MV-4-11 (cell line): ENCODE data around the gene SLC13A3.
A peak's percentile ranks its signal among the peaks of the same experiment; 100 is the strongest.

Experiments
- DNase-seq: peaks from one replicate; lab custom pipeline; 2025; lab: John Stamatoyannopoulos, UW

Gene SLC13A3

GRCh38 chr20:46605181-46605580 is 46.1 kb downstream of the SLC13A3 start:
- no peak for DNase-seq

DNA sequence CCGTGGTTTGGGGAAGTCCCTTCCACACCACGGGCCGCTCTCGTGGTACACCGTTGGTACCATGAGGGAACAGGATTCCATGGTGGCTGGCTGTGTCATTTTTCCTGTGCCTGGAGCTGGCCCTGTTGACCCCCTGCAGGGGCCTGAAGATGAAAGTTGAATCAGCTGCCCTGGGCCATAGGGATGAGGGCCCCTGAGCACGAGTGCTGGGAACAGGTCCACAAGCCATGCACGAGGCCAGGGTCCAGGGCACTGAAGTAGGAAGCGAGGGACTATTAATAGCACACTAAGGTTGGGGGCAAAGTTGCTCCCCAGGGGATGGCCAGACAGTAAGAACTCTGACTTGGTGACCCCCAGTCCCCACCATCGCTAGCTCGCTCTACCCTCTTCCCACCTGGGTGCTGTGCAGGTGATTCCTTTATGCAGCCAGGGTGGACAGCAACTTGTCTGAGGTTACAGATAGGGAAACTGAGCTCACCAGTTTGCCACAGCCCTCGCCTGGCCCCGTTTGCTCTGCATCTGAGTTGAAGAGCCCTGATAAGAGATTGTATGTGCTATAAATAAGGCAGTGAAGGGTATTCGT is 46.6 kb downstream of the SLC13A3 start:
- DNase-seq, result no peak

- DNase-seq, result no peak
Observed at GRCh38 chr20:46602429-46602828, 48.8 kb downstream of the SLC13A3 start.

DNA sequence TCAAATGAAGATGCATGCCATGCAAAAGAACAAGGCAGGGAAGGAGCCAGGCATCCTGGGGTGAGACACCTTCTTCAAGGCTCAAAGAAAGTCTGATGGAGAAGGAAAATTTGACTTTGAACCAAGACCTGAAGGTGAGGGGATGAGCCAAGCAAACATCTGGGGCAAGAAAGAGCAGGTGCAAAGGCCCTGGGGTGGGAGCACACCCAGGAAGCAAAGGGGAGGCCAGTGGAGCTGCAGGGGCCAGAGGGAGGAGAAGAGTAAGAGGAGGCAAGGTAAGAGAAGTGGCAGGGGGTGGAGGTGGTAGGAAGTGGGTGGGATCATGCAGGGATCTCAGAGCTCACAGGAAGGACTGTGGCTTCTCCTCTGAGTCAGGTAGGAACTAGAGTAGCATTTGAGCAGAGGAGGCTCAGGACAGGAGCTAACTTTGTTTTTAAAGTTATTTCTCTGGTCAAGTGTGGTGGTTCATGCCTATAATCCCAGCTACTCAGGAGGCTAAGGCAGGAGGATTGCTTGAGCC is 49.6 kb downstream of the SLC13A3 start:
- DNase-seq, result no peak

DNA sequence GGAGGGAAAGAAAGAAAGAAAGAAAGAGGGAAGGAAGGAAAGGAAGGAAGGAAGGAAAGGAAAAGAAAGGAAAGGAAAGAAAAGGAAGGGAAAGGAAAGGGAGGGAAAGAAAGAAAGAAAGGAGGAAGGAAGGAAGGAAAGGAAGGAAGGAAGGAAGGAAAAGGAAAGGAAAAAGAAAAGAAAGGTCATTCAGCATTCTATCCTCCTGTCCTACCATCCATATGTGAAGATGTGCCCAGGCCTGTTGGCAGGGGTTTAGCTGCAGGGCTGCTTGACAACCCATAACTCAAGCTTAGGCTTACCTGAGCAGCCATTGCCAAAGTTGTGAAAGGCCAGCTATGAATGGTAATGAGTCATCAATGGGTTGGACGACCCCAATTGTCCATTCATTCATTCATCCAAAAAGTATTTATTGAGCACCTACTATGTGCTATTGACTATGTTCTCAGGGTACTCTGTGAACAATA is 50.9 kb downstream of the SLC13A3 start:
- DNase-seq, result no peak

GRCh38 chr20:46599227-46599987 is 51.9 kb downstream of the SLC13A3 start:
- DNase-seq, result no peak

DNA sequence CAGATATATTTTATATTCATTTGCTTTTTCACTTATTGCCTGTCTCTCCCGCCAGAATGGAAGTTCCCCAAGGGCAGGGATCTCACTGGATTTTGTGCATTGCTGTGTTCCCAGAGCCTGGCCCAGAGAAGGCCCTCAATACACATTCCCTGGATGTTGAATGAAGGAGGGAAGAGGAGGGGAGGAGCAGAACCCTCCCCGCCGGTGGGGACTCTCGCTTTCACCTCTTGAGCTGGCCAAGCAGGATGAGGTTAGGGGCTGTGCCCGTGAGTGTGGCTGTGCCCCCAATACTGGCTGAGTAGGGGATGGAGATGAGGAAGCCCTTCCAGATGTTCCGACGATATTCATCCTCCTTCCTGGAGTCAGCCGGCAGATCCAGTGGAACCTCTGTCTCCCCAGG is 55.3 kb downstream of the SLC13A3 start:
- DNase-seq, result no peak

DNA sequence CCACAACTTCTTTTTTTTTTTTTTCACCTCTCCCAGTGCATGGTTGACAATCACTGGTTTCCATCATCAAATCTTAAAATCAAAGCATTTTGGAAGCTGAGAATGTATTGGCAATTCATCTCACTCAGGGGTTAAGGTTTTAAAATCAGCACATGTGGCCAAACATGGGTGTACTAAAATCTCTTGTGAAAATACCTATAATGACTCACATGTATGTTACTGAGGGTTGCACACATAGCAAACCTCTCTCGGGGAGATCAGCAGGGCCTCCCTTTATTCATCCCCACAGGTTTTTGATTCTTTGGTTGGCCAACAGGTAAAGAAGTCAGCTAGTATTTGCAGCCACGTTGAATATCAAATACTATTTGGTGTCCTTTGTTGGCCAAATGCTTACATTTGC is 56.5 kb downstream of the SLC13A3 start:
- DNase-seq, result no peak

- DNase-seq, result no peak
Observed at GRCh38 chr20:46592580-46593362, 58.5 kb downstream of the SLC13A3 start.

DNA sequence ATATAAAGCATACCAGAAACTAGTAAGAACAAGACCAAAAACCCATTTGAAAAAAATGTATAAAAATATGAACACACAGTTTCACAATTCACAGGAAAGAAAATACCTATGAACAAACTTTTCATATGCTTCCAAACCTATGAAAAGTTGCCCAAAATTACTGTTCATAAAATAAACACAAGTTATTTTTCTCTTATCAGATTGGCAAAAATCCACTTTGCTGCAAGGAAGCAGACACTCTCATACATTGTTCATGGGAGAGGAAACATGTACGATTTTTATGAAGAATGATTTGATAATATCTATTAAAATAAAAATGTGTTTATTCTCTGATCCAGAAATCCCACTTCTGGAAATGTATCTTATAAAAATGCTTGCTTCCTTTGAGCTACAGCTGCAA is 60.8 kb downstream of the SLC13A3 start:
- DNase-seq, result no peak

GRCh38 chr20:46588532-46589511 is 62.4 kb downstream of the SLC13A3 start:
- no peak for DNase-seq

DNA sequence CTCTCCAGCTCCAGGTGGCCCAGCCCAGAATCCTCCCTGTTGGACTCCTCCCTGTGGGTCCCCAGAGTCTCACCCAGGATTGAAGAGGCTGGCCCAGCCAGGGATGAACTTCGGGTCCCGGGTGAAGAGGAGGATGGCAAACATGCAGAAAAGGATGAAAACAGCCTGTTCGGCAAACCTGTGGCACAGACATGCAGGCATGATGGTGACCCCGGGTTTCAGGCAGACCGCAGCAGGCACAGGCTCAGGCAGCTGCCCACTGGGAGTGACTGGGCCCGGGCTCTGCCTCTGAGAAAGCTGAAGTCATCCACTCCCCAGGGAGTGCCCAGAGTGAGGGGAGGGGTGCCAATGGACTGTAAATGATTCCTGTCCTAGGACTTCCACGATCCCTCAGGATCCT is 63.3 kb downstream of the SLC13A3 start:
- DNase-seq, result no peak

GRCh38 chr20:46586724-46587123 is 64.5 kb downstream of the SLC13A3 start:
- no peak for DNase-seq

- DNase-seq, result no peak
Observed at GRCh38 chr20:46584508-46584907, 66.8 kb downstream of the SLC13A3 start.

- DNase-seq, result no peak
Observed at GRCh38 chr20:46583411-46584214, 67.6 kb downstream of the SLC13A3 start.

DNA sequence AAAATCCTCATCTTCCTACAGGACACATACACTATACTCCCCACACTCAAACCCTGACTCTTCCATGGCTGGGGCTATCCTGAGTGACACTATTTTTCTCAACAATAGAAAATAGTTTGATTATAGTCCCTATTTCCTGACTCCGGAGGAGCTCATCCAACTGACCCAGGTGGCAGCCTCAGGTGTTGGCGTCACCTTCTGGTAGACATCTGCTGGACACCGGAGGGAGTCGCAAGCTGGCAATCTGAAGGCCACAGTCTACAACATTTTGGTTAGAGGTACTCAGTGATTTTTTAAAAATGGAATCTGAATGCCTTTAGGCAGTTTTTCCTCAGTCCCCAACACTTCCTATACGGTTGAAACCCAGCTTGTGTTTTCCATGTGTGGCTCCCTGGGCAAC is 68.6 kb downstream of the SLC13A3 start:
- no peak for DNase-seq

- peak; percentile 66 for DNase-seq
Observed at GRCh38 chr20:46581391-46581790, 69.9 kb downstream of the SLC13A3 start.

- DNase-seq, result no peak
Observed at GRCh38 chr20:46580613-46581205, 70.5 kb downstream of the SLC13A3 start.

DNA sequence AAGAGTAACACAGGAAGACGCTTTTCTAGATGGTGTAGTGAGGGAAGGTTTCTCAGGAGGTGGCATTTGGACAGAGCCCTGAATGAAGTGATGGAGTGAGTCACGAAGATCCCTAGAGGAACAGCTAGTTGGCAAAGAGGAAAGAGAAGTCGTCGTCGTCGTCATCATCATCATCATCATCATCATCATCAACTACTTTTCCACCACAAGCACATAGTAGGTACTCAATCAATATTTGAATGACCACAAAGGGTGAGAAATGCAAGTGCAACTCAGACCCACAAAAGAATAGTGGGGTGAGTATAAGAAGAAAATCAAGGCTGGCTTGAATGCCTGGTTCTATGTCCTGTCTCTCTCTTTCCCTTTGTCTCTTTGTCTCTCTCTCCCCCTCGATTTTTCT is 72.5 kb downstream of the SLC13A3 start:
- DNase-seq, result no peak

DNA sequence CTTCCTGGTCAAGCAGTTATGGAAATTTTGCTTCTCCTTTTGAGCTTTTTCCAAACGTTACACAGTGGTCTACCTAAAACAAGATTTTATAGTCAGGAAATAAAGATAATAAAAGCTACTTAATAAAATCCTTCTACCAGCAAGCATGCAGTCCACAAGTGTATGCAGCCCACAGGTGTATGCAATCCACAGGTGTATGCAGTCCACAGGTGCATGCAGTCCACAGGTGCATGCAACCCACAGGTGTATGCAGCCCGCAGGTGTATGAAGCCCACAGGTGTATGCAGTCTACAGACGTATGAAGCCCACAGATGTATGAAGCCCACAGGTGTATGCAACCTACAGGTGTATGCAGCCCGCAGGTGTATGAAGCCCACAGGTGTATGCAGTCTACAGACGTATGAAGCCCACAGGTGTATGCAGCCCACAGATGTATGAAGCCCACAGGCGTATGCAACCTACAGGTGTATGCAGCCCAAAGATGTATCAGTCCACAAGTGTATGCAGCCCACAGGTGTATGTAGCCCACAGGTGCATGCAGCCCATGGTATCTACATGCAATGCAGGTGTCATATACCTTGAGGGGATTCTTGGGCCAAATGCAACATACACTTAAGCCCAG is 74.4 kb downstream of the SLC13A3 start:
- DNase-seq, result no peak
